Esophagus squamous epithelium (tissue), 4 donors: ENCODE measurements around the gene ITPR3.

ENCODE experiments used
- POLR2A ChIP-seq, 4 donors: fragments of 450-650 bp; IDR thresholded peaks; one replicate each; pipeline ENCODE4 v1.6.1; 2017; ENCODE audit warnings: antibody characterized with exemption in 4 of 4, mild to moderate bottlenecking in 4 of 4, moderate library complexity in 3 of 4
- TF ChIP-seq, protein P1 (sequence below), 6 experiments: fragments of 450-650 bp in 4 of 6; fragments of 200-600 bp in 2 of 6; sonication (generic) in 2 of 6; IDR thresholded peaks; one replicate each; pipeline ENCODE4 v1.5.1; 2016 to 2019; ENCODE audit warnings: antibody characterized with exemption in 6 of 6, mild to moderate bottlenecking in 4 of 6, moderate library complexity in 4 of 6

DNA sequence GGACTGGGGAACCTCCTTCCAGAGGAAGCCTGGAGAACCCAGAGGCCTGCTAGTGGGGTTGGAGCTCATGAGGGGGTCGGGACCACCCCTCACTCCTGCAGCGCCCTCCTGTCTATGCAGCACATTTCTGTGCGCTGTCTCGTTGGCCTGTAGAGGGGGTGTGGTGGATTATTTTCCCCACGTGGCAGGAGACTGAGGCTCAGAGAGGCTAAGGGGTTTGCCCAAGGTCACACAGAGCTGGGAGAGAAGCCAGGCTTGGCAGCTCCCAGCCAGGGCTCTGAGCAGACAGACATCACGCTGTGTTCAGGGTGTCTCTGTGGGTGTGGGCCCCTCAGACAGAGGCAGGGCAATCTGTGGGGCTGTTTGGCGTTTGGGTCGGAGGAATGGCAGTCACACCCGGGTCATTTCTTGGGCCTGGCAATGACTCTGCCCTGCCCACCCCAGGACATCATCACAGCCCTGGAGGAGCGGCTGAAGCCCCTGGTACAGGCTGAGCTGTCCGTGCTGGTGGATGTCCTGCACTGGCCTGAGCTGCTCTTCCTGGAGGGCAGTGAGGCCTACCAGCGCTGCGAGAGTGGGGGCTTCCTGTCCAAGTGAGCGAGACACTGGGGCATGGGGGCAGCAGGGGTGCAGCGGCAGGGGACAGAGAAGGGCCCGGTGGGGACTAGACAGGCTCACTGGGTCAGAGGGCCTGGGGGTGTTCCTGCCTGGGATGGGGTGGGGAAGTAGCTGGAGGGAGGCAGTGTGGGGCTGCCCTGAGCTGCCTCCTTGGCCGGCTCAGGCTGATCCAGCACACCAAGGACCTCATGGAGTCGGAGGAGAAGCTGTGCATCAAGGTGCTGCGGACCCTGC is 62.7 kb downstream of the ITPR3 start:
- TF ChIP-seq, protein P1, sequence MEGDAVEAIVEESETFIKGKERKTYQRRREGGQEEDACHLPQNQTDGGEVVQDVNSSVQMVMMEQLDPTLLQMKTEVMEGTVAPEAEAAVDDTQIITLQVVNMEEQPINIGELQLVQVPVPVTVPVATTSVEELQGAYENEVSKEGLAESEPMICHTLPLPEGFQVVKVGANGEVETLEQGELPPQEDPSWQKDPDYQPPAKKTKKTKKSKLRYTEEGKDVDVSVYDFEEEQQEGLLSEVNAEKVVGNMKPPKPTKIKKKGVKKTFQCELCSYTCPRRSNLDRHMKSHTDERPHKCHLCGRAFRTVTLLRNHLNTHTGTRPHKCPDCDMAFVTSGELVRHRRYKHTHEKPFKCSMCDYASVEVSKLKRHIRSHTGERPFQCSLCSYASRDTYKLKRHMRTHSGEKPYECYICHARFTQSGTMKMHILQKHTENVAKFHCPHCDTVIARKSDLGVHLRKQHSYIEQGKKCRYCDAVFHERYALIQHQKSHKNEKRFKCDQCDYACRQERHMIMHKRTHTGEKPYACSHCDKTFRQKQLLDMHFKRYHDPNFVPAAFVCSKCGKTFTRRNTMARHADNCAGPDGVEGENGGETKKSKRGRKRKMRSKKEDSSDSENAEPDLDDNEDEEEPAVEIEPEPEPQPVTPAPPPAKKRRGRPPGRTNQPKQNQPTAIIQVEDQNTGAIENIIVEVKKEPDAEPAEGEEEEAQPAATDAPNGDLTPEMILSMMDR (IDR thresholded peaks at IDR 0.05): no peak
- no peak for TF ChIP-seq POLR2A (IDR thresholded peaks at IDR 0.05)
